Muscle layer of duodenum (tissue), 2 donors: ENCODE measurements around the gene OTOR.

Experiments
- H3K27ac ChIP-seq: one replicate; pipeline ENCODE4 v1.7.0; 2013; ENCODE audit warnings: mild to moderate bottlenecking, low read length
- H3K27me3 ChIP-seq: one replicate; pipeline ENCODE4 v1.7.0; 2013; ENCODE audit warnings: low read depth, mild to moderate bottlenecking, control low read depth, low read length
- H3K36me3 ChIP-seq, 2 donors: one replicate each; pipeline ENCODE4 v1.7.0; 2013; ENCODE audit warnings: low read length in 2 of 2, control low read depth in 1 of 2, mild to moderate bottlenecking in 1 of 2; ENCODE audit not compliant: insufficient read depth in 2 of 2, control insufficient read depth in 1 of 2
- H3K4me1 ChIP-seq, 2 donors: one replicate each; pipeline ENCODE4 v1.7.0; 2013; ENCODE audit warnings: low read length in 2 of 2, mild to moderate bottlenecking in 2 of 2, control low read depth in 1 of 2, moderate library complexity in 1 of 2; ENCODE audit not compliant: insufficient read depth in 2 of 2, control insufficient read depth in 1 of 2
- H3K4me3 ChIP-seq, 2 donors: one replicate each; pipeline ENCODE4 v1.7.0; 2013; ENCODE audit warnings: low read length in 2 of 2, low read depth in 1 of 2, mild to moderate bottlenecking in 1 of 2
- H3K9me3 ChIP-seq, 2 donors: one replicate each; pipeline ENCODE4 v1.7.0; 2013; ENCODE audit warnings: low read length in 2 of 2, control low read depth in 1 of 2, mild to moderate bottlenecking in 1 of 2; ENCODE audit not compliant: control insufficient read depth in 1 of 2
- donor health status: healthy.

The OTOR gene

GRCh38 chr20:16752082-16752481 lies 3.9 kb downstream of the OTOR start:
- H3K27ac ChIP-seq = no peak overlapping the region
- H3K36me3 ChIP-seq = no peaks in the 10 kb centered on the region
- no peak overlapping the region for H3K4me3 ChIP-seq
- H3K9me3 ChIP-seq = no peaks in the 10 kb centered on the region
- no peaks in the 10 kb centered on the region for H3K4me1 ChIP-seq
- H3K27me3 ChIP-seq = no peaks in the 10 kb centered on the region

GRCh38 chr20:16752901-16753300 lies 4.7 kb downstream of the OTOR start:
- no peaks in the 10 kb centered on the region for H3K36me3 ChIP-seq
- no peak overlapping the region for H3K27ac ChIP-seq
- H3K4me1 ChIP-seq = no peaks in the 10 kb centered on the region
- no peak overlapping the region for H3K4me3 ChIP-seq
- H3K9me3 ChIP-seq = no peaks in the 10 kb centered on the region
- no peaks in the 10 kb centered on the region for H3K27me3 ChIP-seq

GRCh38 chr20:16758454-16759180 lies 10.5 kb downstream of the OTOR start:
- H3K9me3 ChIP-seq = no peaks in the 10 kb centered on the region
- no peaks in the 10 kb centered on the region for H3K27me3 ChIP-seq
- no peak overlapping the region for H3K4me3 ChIP-seq
- no peaks in the 10 kb centered on the region for H3K4me1 ChIP-seq
- no peak overlapping the region for H3K27ac ChIP-seq
- no peaks in the 10 kb centered on the region for H3K36me3 ChIP-seq

- H3K27me3 ChIP-seq = no peaks in the 10 kb centered on the region
- H3K27ac ChIP-seq = no peak overlapping the region
- H3K36me3 ChIP-seq = no peaks in the 10 kb centered on the region
These were observed 11.0 kb downstream of the OTOR start for GRCh38 chr20:16759181-16759563.

GRCh38 chr20:16760431-16761304 lies 12.5 kb downstream of the OTOR start:
- Histone ChIP-seq H3K4me3 (no peak overlapping the region), H3K36me3 (no peaks in the 10 kb centered on the region), H3K27ac (no peak overlapping the region), H3K9me3 (no peaks in the 10 kb centered on the region), H3K27me3 (no peaks in the 10 kb centered on the region), H3K4me1 (no peaks in the 10 kb centered on the region)

More at GRCh38 chr20:16759181-16759563, 11.0 kb downstream of the OTOR start:
- Histone ChIP-seq H3K4me1 (no peaks in the 10 kb centered on the region), H3K9me3 (no peaks in the 10 kb centered on the region), H3K4me3 (no peak overlapping the region)

GRCh38 chr20:16761305-16761829 lies 13.2 kb downstream of the OTOR start:
- no peak overlapping the region for H3K27ac ChIP-seq
- no peaks in the 10 kb centered on the region for H3K27me3 ChIP-seq
- H3K4me3 ChIP-seq = no peak overlapping the region

GRCh38 chr20:16764560-16764959 lies 16.4 kb downstream of the OTOR start:
- Histone ChIP-seq H3K4me1 (no peaks in the 10 kb centered on the region), H3K27me3 (no peaks in the 10 kb centered on the region), H3K9me3 (no peaks in the 10 kb centered on the region), H3K36me3 (no peaks in the 10 kb centered on the region), H3K4me3 (no peak overlapping the region), H3K27ac (no peak overlapping the region)

More at GRCh38 chr20:16761305-16761829, 13.2 kb downstream of the OTOR start:
- Histone ChIP-seq H3K36me3 (no peaks in the 10 kb centered on the region), H3K9me3 (no peaks in the 10 kb centered on the region), H3K4me1 (no peaks in the 10 kb centered on the region)

- Histone ChIP-seq H3K36me3 (no peaks in the 10 kb centered on the region), H3K27me3 (no peaks in the 10 kb centered on the region), H3K4me3 (no peak overlapping the region), H3K4me1 (no peaks in the 10 kb centered on the region), H3K9me3 (no peaks in the 10 kb centered on the region), H3K27ac (no peak overlapping the region)
These were observed 23.1 kb downstream of the OTOR start for GRCh38 chr20:16771213-16771612.

- Histone ChIP-seq H3K27me3 (no peaks in the 10 kb centered on the region), H3K4me1 (no peaks in the 10 kb centered on the region), H3K4me3 (no peak overlapping the region), H3K36me3 (no peaks in the 10 kb centered on the region), H3K9me3 (no peaks in the 10 kb centered on the region), H3K27ac (no peak overlapping the region)
These were observed 27.8 kb downstream of the OTOR start for GRCh38 chr20:16775961-16776360.

GRCh38 chr20:16777126-16777525 lies 29.0 kb downstream of the OTOR start:
- H3K27me3 ChIP-seq = no peaks in the 10 kb centered on the region
- no peaks in the 10 kb centered on the region for H3K36me3 ChIP-seq
- no peak overlapping the region for H3K4me3 ChIP-seq
- no peaks in the 10 kb centered on the region for H3K4me1 ChIP-seq
- H3K9me3 ChIP-seq = peaks cover 0 to 3% of the 10 kb centered on the region in 2 donors
- no peak overlapping the region for H3K27ac ChIP-seq

- no peaks in the 10 kb centered on the region for H3K4me1 ChIP-seq
- no peak overlapping the region for H3K27ac ChIP-seq
- no peak overlapping the region for H3K4me3 ChIP-seq
- no peaks in the 10 kb centered on the region for H3K36me3 ChIP-seq
- peaks cover 0 to 8% of the 10 kb centered on the region in 2 donors for H3K9me3 ChIP-seq
- no peaks in the 10 kb centered on the region for H3K27me3 ChIP-seq
These were observed 30.0 kb downstream of the OTOR start for GRCh38 chr20:16778159-16778558.
